GM12874 (cell line): ENCODE results near the gene SLC35E1.

Experiments
- TF ChIP-seq, protein P1 (sequence below): IDR thresholded peaks from 2 replicates; pipeline ENCODE4 v1.5.1; 2011; ENCODE audit warnings: low read depth, mild to moderate bottlenecking, control low read depth, low read length, moderate library complexity; ENCODE audit not compliant: insufficient read depth

Gene SLC35E1

DNA sequence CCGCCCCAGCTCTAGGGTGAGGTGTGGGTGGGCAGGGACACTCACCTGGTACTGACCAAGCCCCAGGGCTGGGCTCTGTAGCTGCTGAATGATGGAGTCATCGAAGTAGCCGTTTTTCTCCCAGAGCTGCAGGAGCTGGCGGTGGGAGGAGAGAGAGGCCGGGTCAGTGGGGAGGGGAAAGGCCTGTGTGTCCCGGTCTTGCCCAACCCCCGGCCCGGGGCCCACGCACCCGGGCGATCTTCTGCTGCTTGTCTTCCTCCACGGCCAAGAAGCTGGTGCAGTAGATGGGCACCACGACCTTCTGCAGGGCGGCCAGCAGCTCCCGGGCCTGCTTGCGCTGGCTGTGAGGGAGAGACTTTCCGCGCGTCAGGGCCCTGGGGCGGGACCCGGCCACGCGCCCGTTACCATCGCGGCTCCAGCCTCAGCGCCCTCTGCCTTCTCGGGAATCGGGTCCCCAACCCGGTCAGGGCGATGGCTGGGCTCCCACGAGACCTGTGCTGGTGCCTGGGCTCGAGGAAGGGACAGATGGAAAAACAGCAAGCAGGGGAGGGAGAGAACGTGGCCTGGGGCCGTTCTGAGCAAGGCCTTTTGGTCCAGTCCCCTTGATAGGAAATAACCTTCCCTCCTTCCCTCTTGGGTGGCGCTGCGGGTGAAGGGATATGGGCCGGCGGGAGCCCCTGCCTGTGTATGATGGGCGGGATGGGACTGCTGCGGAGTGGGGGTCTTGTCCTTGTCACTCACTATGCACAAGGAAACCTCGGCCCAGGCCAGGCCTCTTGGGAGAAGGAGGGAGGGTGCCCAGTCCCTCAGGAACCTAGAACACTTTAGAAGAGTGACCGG is 41.5 kb downstream of the SLC35E1 start:
- TF ChIP-seq, protein P1, sequence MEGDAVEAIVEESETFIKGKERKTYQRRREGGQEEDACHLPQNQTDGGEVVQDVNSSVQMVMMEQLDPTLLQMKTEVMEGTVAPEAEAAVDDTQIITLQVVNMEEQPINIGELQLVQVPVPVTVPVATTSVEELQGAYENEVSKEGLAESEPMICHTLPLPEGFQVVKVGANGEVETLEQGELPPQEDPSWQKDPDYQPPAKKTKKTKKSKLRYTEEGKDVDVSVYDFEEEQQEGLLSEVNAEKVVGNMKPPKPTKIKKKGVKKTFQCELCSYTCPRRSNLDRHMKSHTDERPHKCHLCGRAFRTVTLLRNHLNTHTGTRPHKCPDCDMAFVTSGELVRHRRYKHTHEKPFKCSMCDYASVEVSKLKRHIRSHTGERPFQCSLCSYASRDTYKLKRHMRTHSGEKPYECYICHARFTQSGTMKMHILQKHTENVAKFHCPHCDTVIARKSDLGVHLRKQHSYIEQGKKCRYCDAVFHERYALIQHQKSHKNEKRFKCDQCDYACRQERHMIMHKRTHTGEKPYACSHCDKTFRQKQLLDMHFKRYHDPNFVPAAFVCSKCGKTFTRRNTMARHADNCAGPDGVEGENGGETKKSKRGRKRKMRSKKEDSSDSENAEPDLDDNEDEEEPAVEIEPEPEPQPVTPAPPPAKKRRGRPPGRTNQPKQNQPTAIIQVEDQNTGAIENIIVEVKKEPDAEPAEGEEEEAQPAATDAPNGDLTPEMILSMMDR, result no peak

DNA sequence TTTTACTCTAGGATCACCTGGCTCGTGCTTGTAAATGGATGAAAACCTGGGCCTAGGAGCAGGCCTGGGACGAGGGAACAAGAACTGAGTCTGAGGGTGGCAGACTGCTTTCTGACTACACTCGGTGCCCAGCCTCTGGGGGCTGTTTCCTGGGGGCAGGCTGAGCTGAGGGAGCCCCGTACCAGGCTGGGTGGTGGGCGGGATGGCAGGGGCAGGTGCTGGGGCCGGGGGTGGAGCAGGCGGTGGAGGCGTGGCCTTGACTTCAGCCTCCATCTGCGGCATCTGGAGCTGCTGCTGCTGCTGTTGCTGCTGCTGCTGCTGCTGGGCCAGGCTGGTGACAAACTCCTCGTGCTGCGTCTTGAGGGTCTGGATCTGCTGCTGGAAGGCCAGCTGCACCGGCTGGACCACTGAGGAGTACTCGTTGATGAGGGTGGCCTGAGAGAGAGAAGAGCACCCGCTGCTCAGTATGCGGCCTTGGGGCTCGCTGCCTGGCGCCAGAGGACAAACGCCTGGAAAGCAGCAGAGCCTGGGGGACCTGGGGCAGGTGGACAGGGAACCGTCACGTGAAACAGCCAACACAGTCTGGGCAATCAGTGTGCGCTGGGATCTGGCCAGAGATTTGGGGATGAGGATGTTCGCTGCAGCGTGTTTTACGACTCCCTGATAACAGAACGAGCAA is 42.6 kb downstream of the SLC35E1 start:
- TF ChIP-seq, protein P1, result no peak

DNA sequence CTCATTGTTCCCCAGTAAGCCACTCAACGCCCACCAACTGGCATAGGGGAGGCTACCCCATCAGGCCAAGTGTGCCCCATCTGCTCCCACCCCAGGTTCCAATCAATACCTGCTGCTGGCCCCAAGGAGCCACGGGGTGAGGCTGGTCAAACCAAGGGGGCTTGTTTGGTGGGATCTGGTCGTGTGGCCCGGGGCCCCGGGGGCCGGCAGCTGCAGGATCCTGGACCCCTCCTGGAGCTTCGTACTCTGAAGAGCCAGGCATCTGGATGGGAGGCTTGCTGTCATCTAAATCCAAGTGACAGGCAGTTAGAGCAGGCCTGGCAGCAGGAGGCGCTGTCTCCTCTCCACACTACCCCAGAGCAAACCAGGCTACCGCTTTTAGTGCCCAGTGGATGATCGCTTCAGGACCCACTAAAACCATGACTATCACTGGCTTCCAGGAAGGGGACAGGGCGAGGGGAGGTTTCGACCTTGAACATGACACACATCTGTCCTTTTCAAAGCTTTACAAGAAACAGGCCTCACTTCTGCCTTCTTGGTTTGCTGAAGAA is 44.2 kb downstream of the SLC35E1 start:
- TF ChIP-seq, protein P1, result peak; percentile 61

DNA sequence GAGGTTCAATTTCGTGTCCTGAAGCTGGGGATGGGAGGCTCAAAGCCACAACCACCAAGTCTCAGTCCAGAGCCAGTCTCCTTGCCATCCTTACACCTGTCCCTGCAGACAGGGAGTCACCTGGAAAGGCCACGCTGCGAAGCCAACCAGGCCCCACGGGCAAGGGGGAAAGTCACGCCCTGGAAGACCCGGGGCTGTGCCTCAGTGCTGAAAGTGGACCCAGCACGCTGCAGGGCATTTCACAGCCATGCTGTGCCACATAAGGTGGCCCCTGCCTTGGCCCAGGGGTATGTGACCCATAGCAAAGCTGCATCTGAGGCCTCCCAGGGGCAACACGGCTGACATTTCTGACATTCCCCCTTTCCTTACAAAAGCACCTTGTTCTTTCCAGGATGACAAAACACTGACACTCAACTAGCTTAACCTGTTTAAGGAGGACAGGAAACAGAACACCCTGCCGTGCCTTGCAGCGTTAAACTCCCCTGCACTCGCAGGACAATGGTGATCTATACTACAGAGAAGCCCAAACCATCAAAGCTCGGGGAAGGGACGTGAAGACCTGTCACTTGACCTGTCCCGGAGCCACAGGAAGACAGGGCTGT is 44.8 kb downstream of the SLC35E1 start:
- TF ChIP-seq, protein P1, result no peak

DNA sequence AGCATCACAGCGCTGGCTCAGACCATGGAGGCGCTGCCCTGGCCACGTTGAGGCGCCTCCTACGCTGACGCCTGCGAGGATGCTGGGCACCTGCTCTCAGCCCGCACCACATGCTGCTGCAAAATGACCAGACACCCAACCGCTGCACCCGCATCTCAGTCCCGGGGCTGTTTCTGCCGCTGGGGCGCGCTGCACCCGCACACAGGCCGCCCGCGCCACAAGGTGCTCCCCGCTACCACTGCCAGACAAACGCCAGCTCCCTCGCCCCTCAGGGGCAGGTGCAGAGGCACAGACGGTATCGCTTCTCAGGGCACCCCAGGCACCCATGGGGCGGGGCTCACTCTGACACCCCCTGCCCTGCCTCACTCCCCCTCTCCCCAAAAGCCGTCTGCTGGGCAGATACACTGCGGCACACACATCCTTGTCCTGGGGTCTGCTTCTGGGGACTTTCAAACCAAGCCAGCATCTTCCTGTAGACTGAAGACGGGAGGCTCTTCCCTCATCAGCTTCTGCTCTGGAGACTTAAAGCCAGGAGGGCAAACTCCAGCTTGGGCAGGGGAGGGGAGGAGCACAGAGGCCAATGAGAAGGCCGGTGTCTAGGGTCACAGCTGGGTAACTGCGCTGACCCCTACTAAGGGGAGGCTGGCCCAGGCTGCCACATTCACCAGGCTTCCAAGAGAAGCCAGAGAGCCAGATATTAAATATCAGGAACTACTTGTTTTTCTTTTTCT is 46.3 kb downstream of the SLC35E1 start:
- TF ChIP-seq, protein P1, result no peak

DNA sequence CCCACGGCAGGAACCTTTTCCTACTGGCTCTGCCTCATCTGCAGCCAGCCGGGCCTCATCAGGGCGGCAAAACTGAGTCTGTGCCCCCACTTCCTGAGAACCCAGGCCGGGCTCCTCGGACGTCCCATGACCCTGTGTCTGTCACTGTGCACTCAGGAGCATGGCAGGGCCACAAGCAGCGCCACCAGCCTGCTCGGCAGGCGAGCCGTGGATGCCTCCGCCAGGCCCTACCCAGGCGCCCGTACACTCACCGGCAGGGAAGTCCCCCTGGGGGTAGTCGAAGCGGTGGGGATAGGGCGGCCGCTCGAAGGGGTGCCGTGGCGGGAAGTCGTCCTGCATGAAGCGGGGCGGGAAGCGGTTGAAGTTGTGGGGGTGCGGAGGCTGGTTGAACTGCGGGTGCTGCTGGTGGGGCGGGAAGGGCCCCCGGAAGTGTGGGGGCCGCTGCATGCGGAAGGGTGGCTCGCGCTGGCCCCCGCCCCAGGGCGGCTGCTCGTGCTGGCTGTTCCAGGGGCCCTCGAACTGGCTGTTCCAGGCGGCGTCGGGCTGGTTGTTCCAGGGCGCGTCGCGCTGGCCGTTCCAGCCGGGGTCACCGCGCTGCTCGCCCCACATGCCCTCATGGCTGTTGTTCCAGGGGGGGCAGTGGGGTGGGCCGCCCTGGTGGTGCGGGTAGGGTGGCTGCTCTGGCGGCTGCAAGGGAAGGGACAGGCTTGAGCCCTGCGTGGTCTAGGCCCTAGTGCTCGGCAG is 47.1 kb downstream of the SLC35E1 start:
- TF ChIP-seq, protein P1, result no peak
